PFSK-1 (cell line): ENCODE measurements around the gene UNC93A.

Source experiments
- POLR2AphosphoS5 ChIP-seq: IDR thresholded peaks from 2 replicates; pipeline ENCODE4 v1.6.1; 2012; ENCODE audit warnings: low read depth, mild to moderate bottlenecking, control low read depth, low read length, moderate library complexity
- REST ChIP-seq, 2 experiments: IDR thresholded peaks; 2 replicates each; pipeline versions ENCODE4 v1.6.1 to v1.8.0; 2011 to 2012; ENCODE audit warnings: low read depth in 2 of 2, low read length in 2 of 2, control low read depth in 1 of 2, inconsistent platforms in 1 of 2, mild to moderate bottlenecking in 1 of 2, moderate library complexity in 1 of 2; ENCODE audit not compliant: insufficient read depth in 1 of 2
- SIN3A ChIP-seq: IDR thresholded peaks from 2 replicates; pipeline ENCODE4 v1.6.1; 2012; ENCODE audit warnings: mild to moderate bottlenecking, low read length, moderate library complexity, borderline replicate concordance; ENCODE audit not compliant: insufficient read depth
- TAF1 ChIP-seq: IDR thresholded peaks from 2 replicates; pipeline ENCODE4 v1.6.1; 2012; ENCODE audit warnings: low read length, control low read depth, borderline replicate concordance; ENCODE audit not compliant: insufficient read depth

DNA sequence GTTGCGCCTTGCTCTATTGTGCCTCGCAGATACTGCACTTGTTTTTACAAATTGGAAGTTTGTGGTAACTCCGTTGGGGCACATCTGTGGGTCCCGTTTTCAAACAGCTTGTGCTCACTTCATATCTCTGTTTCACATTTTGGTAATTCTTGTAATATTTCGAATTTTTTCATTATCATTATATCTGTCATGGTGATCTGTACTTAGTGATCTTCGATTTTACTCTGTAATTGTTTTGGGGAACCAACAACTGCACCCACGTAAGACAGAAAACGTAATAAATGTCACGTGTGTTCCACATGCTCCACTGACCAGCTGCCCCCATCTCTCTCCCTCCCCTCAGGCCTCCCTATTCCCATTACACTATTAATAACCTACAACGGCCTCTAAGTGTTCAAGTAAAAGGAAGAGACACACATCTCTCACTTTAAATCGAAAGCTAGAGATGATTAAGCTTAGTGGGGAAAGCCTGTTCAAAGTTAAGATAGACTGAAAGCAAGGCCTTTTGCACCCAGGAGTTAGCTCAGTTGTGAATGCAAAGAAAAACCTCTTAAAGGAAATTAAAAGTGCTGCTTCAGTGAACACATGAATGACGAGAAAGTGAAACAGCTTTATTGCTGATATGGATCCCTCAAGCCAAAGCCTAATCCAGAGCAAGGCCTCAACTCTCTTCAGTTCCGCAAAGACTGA lies 60.7 kb downstream of the UNC93A start:
- TF ChIP-seq SIN3A (no peak), REST (IDR thresholded peaks at IDR 0.05; ENCODE audit: insufficient read depth in 1 of 2, low read depth in 2 of 2, low read length in 2 of 2) (no peak), POLR2AphosphoS5 (no peak), TAF1 (no peak)
